HepG2 (cell line): Measurements from ENCODE around the gene ZNF276. TPM values are rescaled to one million over a fixed set of nuclear protein-coding genes. Genes with fewer than 3 reads are reported as not detected.

Experiments used
- DNMT3B ChIP-seq: conservative IDR thresholded peaks from 2 replicates; pipeline ENCODE4 v1.6.1; 2016; ENCODE audit warnings: missing biosample characterization, control low read depth
- DRAP1 ChIP-seq: IDR thresholded peaks from 2 replicates; pipeline ENCODE4 v1.6.1; 2016; ENCODE audit warnings: missing genetic modification reagents, missing compliant biosample characterization
- HOXD1 ChIP-seq: sonication (generic); formaldehyde crosslinking; IDR thresholded peaks from 2 replicates; pipeline ENCODE4 v1.5.0; 2020; ENCODE audit warnings: missing genetic modification reagents
- LCORL ChIP-seq, 2 experiments: fragments of 450-650 bp in 1 of 2; sonication (generic) in 1 of 2; formaldehyde crosslinking in 1 of 2; IDR thresholded peaks; 2 replicates each; pipeline versions ENCODE4 v1.5.0 to v1.6.1; 2017 to 2020; ENCODE audit warnings: antibody characterized with exemption in 1 of 2, missing genetic modification reagents in 1 of 2
- NBN ChIP-seq: fragments of 450-650 bp; conservative IDR thresholded peaks from 2 replicates; pipeline ENCODE4 v1.6.1; 2017
- PLSCR1 ChIP-seq: sonication (generic); formaldehyde crosslinking; IDR thresholded peaks from 2 replicates; pipeline ENCODE4 v1.5.0; 2020; ENCODE audit warnings: missing genetic modification reagents, mild to moderate bottlenecking, borderline replicate concordance
- SIN3A ChIP-seq: IDR thresholded peaks from 2 replicates; pipeline ENCODE4 v1.6.1; 2011; ENCODE audit warnings: low read depth, mild to moderate bottlenecking, control low read depth, low read length, borderline replicate concordance
- SIN3B ChIP-seq: fragments of 150-350 bp; IDR thresholded peaks from 2 replicates; pipeline ENCODE4 v1.6.1; 2014; ENCODE audit warnings: low read length
- SNAPC5 ChIP-seq: sonication (generic); formaldehyde crosslinking; IDR thresholded peaks from 2 replicates; pipeline ENCODE4 v1.8.1; 2023; ENCODE audit warnings: mild to moderate bottlenecking, missing genetic modification reagents, borderline replicate concordance
- ZMAT5 ChIP-seq: sonication (generic); formaldehyde crosslinking; IDR thresholded peaks from 2 replicates; pipeline ENCODE4 v1.5.0; 2020; ENCODE audit warnings: mild to moderate bottlenecking, low read depth, missing genetic modification reagents, borderline replicate concordance
- ZMYM3 ChIP-seq: sonication (generic); formaldehyde crosslinking; IDR thresholded peaks from 2 replicates; pipeline ENCODE4 v1.5.1; 2020; ENCODE audit warnings: mild to moderate bottlenecking, missing genetic modification reagents
- ZNF124 ChIP-seq: sonication (generic); formaldehyde crosslinking; IDR thresholded peaks from 2 replicates; pipeline ENCODE4 v1.4.0; 2020; ENCODE audit warnings: missing genetic modification reagents
- ZNF329 ChIP-seq: sonication (generic); formaldehyde crosslinking; IDR thresholded peaks from 2 replicates; pipeline ENCODE4 v1.9.0; 2021; ENCODE audit warnings: low read depth, mild to moderate bottlenecking, missing genetic modification reagents
- ZNF567 ChIP-seq: sonication (generic); formaldehyde crosslinking; IDR thresholded peaks from 2 replicates; pipeline ENCODE4 v1.8.1; 2023; ENCODE audit warnings: mild to moderate bottlenecking, missing genetic modification reagents, borderline replicate concordance
- ZSCAN9 ChIP-seq: IDR thresholded peaks from 2 replicates; pipeline ENCODE4 v1.6.1; 2016; ENCODE audit warnings: borderline replicate concordance
- polyA plus RNA-seq, 8 experiments: library from polyadenylated mRNA; depleted of rRNA in 3 of 8; stranded (reverse) in 7 of 8; unstranded in 1 of 8; fragments of >200 nt; fragmentation: Illumina TruSeq in 4 of 8; extraction: Trizol in 4 of 8; gene quantifications; 2 replicates each; pipeline versions ENCODE4 v1.2.1 to v1.2.3, GENCODE V29; 2011 to 2016; ENCODE audit warnings: low read depth in 4 of 8, missing spikeins in 1 of 8, mixed read lengths in 1 of 8; ENCODE audit not compliant: insufficient read depth in 1 of 8
- total RNA-seq, 5 experiments: library from RNA; depleted of rRNA; stranded (reverse); fragments of >200 nt; fragmentation: Illumina TruSeq; extraction: Trizol; gene quantifications; 2 replicates each; pipeline ENCODE4 v1.2.3, GENCODE V29; 2016; ENCODE audit warnings: low read depth in 1 of 5
- TF ChIP-seq, protein P1 (sequence below): sonication (generic); formaldehyde crosslinking; IDR thresholded peaks from one replicate; pipeline ENCODE4 v1.5.1; 2020; ENCODE audit warnings: mild to moderate bottlenecking, missing genetic modification reagents; ENCODE audit errors: not compliant biosample characterization
- TF ChIP-seq, protein P2 (sequence below): fragments of 450-650 bp; IDR thresholded peaks from 2 replicates; pipeline ENCODE4 v1.6.1; 2017; ENCODE audit warnings: mild to moderate bottlenecking

ZNF276 gene
- total and polyA plus RNA-seq, 2 of the 13 experiments (the other 11 are each of a cell fraction or from before 2014, with no cell fraction given) = 17.7 to 18.0 TPM

- TF ChIP-seq HOXD1 (CRISPR knock-in tag) (no peak), ZNF124 (CRISPR knock-in tag) (no peak), LCORL (IDR thresholded peaks at IDR 0.05) (no peak), LCORL (CRISPR knock-in tag; IDR thresholded peaks at IDR 0.05) (no peak), ZNF567 (CRISPR knock-in tag) (0 out of 2 replicates have a peak, but pooled peaks have one; percentile 22), SIN3A (peak; percentile 47; the same call in 1 of the 2 replicates), DNMT3B (CRISPR knock-in tag) (no peak), PLSCR1 (peak; percentile 35; the same call in 1 of the 2 replicates), ZSCAN9 (peak; percentile 29; the same call in 1 of the 2 replicates), ZMYM3 (CRISPR knock-in tag) (no peak), ZNF329 (CRISPR knock-in tag) (no peak; the same call in 1 of the 2 replicates), NBN (no peak), SIN3B (no peak), ZMAT5 (CRISPR knock-in tag) (no peak), SNAPC5 (CRISPR knock-in tag) (0 out of 2 replicates have a peak, but pooled peaks have one; percentile 35), DRAP1 (peak; percentile 12; the same call in 1 of the 2 replicates)
- TF ChIP-seq, protein P1, sequence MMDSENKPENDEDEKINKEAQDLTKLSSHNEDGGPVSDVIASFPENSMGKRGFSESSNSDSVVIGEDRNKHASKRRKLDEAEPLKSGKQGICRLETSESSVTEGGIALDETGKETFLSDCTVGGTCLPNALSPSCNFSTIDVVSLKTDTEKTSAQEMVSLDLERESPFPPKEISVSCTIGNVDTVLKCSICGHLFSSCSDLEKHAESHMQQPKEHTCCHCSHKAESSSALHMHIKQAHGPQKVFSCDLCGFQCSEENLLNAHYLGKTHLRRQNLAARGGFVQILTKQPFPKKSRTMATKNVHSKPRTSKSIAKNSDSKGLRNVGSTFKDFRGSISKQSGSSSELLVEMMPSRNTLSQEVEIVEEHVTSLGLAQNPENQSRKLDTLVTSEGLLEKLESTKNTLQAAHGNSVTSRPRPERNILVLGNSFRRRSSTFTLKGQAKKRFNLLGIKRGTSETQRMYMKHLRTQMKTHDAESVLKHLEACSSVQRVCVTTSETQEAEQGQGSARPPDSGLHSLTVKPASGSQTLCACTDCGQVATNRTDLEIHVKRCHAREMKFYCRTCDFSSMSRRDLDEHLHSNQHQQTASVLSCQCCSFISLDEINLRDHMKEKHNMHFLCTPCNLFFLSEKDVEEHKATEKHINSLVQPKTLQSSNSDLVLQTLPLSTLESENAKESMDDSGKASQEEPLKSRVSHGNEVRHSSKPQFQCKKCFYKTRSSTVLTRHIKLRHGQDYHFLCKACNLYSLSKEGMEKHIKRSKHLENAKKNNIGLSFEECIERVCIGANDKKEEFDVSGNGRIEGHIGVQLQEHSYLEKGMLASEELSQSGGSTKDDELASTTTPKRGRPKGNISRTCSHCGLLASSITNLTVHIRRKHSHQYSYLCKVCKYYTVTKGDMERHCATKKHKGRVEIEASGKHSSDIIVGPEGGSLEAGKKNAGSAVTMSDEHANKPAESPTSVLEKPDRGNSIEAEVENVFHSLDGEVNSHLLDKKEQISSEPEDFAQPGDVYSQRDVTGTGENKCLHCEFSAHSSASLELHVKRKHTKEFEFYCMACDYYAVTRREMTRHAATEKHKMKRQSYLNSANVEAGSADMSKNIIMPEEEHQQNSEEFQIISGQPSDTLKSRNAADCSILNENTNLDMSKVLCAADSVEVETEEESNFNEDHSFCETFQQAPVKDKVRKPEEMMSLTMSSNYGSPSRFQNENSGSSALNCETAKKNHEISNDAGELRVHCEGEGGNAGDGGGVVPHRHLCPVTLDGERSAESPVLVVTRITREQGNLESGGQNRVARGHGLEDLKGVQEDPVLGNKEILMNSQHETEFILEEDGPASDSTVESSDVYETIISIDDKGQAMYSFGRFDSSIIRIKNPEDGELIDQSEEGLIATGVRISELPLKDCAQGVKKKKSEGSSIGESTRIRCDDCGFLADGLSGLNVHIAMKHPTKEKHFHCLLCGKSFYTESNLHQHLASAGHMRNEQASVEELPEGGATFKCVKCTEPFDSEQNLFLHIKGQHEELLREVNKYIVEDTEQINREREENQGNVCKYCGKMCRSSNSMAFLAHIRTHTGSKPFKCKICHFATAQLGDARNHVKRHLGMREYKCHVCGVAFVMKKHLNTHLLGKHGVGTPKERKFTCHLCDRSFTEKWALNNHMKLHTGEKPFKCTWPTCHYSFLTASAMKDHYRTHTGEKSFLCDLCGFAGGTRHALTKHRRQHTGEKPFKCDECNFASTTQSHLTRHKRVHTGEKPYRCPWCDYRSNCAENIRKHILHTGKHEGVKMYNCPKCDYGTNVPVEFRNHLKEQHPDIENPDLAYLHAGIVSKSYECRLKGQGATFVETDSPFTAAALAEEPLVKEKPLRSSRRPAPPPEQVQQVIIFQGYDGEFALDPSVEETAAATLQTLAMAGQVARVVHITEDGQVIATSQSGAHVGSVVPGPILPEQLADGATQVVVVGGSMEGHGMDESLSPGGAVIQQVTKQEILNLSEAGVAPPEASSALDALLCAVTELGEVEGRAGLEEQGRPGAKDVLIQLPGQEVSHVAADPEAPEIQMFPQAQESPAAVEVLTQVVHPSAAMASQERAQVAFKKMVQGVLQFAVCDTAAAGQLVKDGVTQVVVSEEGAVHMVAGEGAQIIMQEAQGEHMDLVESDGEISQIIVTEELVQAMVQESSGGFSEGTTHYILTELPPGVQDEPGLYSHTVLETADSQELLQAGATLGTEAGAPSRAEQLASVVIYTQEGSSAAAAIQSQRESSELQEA (CRISPR knock-in tag) = no peak
- TF ChIP-seq, protein P2, sequence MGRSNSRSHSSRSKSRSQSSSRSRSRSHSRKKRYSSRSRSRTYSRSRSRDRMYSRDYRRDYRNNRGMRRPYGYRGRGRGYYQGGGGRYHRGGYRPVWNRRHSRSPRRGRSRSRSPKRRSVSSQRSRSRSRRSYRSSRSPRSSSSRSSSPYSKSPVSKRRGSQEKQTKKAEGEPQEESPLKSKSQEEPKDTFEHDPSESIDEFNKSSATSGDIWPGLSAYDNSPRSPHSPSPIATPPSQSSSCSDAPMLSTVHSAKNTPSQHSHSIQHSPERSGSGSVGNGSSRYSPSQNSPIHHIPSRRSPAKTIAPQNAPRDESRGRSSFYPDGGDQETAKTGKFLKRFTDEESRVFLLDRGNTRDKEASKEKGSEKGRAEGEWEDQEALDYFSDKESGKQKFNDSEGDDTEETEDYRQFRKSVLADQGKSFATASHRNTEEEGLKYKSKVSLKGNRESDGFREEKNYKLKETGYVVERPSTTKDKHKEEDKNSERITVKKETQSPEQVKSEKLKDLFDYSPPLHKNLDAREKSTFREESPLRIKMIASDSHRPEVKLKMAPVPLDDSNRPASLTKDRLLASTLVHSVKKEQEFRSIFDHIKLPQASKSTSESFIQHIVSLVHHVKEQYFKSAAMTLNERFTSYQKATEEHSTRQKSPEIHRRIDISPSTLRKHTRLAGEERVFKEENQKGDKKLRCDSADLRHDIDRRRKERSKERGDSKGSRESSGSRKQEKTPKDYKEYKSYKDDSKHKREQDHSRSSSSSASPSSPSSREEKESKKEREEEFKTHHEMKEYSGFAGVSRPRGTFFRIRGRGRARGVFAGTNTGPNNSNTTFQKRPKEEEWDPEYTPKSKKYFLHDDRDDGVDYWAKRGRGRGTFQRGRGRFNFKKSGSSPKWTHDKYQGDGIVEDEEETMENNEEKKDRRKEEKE = no peak
Measured at GRCh38 chr16:89720551-89720812, 855 bp upstream of the ZNF276 start (continued).
